Breast epithelium (tissue), 4 donors: ENCODE measurements around the gene NEK1. TPM values are rescaled to one million over a fixed set of nuclear protein-coding genes. Genes with fewer than 3 reads are reported as not detected.

Experiments
- DNase-seq, 2 donors: peaks; one replicate each; pipeline ENCODE4 v3.0.0-alpha.2; 2019; ENCODE audit warnings: low spot score in 2 of 2
- H3K27ac ChIP-seq, 2 donors: fragments of 200-600 bp; sonication (generic) in 1 of 2; one replicate each; pipeline ENCODE4 v1.5.1; 2016 to 2019; ENCODE audit warnings: mild to moderate bottlenecking in 1 of 2
- H3K27me3 ChIP-seq, 2 donors: fragments of 200-600 bp; sonication (generic) in 1 of 2; one replicate each; pipeline versions ENCODE4 v1.5.1 to v1.6.0; 2017 to 2019; ENCODE audit warnings: control low read depth in 1 of 2, mild to moderate bottlenecking in 1 of 2
- H3K36me3 ChIP-seq: fragments of 200-600 bp; one replicate; pipeline ENCODE4 v1.5.1; 2019
- H3K4me1 ChIP-seq, 2 donors: fragments of 200-600 bp; sonication (generic); one replicate each; pipeline ENCODE4 v1.5.1; 2016 to 2019; ENCODE audit warnings: control low read depth in 1 of 2
- H3K4me3 ChIP-seq, 3 donors: fragments of 200-600 bp; sonication (generic); 1 replicate in 2 of 3; 2 replicates in 1 of 3; pipeline ENCODE4 v1.5.1; 2016 to 2019; ENCODE audit warnings: mild to moderate bottlenecking in 3 of 3, moderate library complexity in 2 of 3
- H3K9me3 ChIP-seq, 2 donors: fragments of 200-600 bp; sonication (generic) in 1 of 2; one replicate each; pipeline ENCODE4 v1.5.1; 2016 to 2019; ENCODE audit warnings: control low read depth in 1 of 2
- CTCF ChIP-seq, 3 donors: fragments of 450-650 bp; IDR thresholded peaks; one replicate each; pipeline ENCODE4 v1.5.1; 2016 to 2017; ENCODE audit warnings: antibody characterized with exemption in 3 of 3, mild to moderate bottlenecking in 3 of 3, moderate library complexity in 3 of 3
- POLR2A ChIP-seq: fragments of 450-650 bp; IDR thresholded peaks from one replicate; pipeline ENCODE4 v1.6.1; 2016; ENCODE audit warnings: antibody characterized with exemption, mild to moderate bottlenecking, moderate library complexity
- POLR2AphosphoS5 ChIP-seq, 3 donors: sonication (generic); formaldehyde crosslinking; IDR thresholded peaks; one replicate each; pipeline ENCODE4 v1.6.1; 2017; ENCODE audit warnings: antibody characterized with exemption in 3 of 3
- intact Hi-C: fragments of 100-400 bp; cut with DNase I; formaldehyde crosslinking; loops from one replicate; pipeline ENCODE4 v1.15.1; 2023; ENCODE audit warnings: low total_unique reads
- total RNA-seq, 3 donors: library from RNA; depleted of rRNA; stranded (reverse); fragments of >200 nt; gene quantifications; one replicate each; pipeline ENCODE4 v1.1.0, GENCODE V29; 2016

Gene NEK1
- total RNA-seq, 3 donors from 2014 or later, result 14.4 to 18.1 (median 14.7) TPM

GRCh38 chr4:169440446-169440845, 171.9 kb downstream of the NEK1 start:
- TF ChIP-seq POLR2A, result no peak
- TF ChIP-seq POLR2AphosphoS5 (IDR thresholded peaks at IDR 0.05), result no peak
- TF ChIP-seq CTCF (IDR thresholded peaks at IDR 0.05), result no peak
- no peaks in the 10 kb centered on the region for H3K36me3 ChIP-seq
- no peak overlapping the region for H3K27ac ChIP-seq
- no peak overlapping the region for H3K4me3 ChIP-seq
- intact Hi-C loops, result no loop called here
- H3K27me3 ChIP-seq, result no peaks in the 10 kb centered on the region
- no peak for DNase-seq
- peaks cover 0 to 8% of the 10 kb centered on the region in 2 donors for H3K4me1 ChIP-seq
- peaks cover 0 to 20% of the 10 kb centered on the region in 2 donors for H3K9me3 ChIP-seq

GRCh38 chr4:169439244-169439643, 173.1 kb downstream of the NEK1 start:
- H3K4me1 ChIP-seq, result peaks cover 0 to 8% of the 10 kb centered on the region in 2 donors
- no peaks in the 10 kb centered on the region for H3K27me3 ChIP-seq
- H3K9me3 ChIP-seq, result peaks cover 0 to 10% of the 10 kb centered on the region in 2 donors
- TF ChIP-seq POLR2AphosphoS5 (IDR thresholded peaks at IDR 0.05) (no peak), POLR2A (no peak), CTCF (IDR thresholded peaks at IDR 0.05) (no peak)
- no peaks in the 10 kb centered on the region for H3K36me3 ChIP-seq
- DNase-seq, result no peak
- H3K27ac ChIP-seq, result no peak overlapping the region
- intact Hi-C loops, result no loop called here
- H3K4me3 ChIP-seq, result no peak overlapping the region

- H3K9me3 ChIP-seq, result no peaks in the 10 kb centered on the region
- H3K4me1 ChIP-seq, result peaks cover 0 to 8% of the 10 kb centered on the region in 2 donors
- DNase-seq, result no peak
- H3K27me3 ChIP-seq, result no peaks in the 10 kb centered on the region
- intact Hi-C loops, result no loop called here
- no peaks in the 10 kb centered on the region for H3K36me3 ChIP-seq
- H3K27ac ChIP-seq, result no peak overlapping the region
- no peak overlapping the region for H3K4me3 ChIP-seq
- TF ChIP-seq CTCF (IDR thresholded peaks at IDR 0.05), result no peak
- TF ChIP-seq POLR2A, result no peak
- TF ChIP-seq POLR2AphosphoS5 (IDR thresholded peaks at IDR 0.05), result no peak
Measured at GRCh38 chr4:169438057-169438480, 174.3 kb downstream of the NEK1 start.

- H3K27ac ChIP-seq, result no peak overlapping the region
- H3K4me1 ChIP-seq, result peaks cover 0 to 8% of the 10 kb centered on the region in 2 donors
- H3K36me3 ChIP-seq, result no peaks in the 10 kb centered on the region
- DNase-seq, result no peak
- H3K9me3 ChIP-seq, result no peaks in the 10 kb centered on the region
- intact Hi-C loops, result no loop called here
- no peaks in the 10 kb centered on the region for H3K27me3 ChIP-seq
- no peak overlapping the region for H3K4me3 ChIP-seq
- TF ChIP-seq CTCF (IDR thresholded peaks at IDR 0.05), result no peak
- no peak for TF ChIP-seq POLR2A
- no peak for TF ChIP-seq POLR2AphosphoS5 (IDR thresholded peaks at IDR 0.05)
Measured at GRCh38 chr4:169437299-169438047, 174.9 kb downstream of the NEK1 start.

- intact Hi-C loops, result no loop called here
- H3K36me3 ChIP-seq, result no peaks in the 10 kb centered on the region
- no peak for DNase-seq
- no peak overlapping the region for H3K27ac ChIP-seq
- H3K4me3 ChIP-seq, result no peak overlapping the region
- H3K4me1 ChIP-seq, result peaks cover 0 to 8% of the 10 kb centered on the region in 2 donors
- no peaks in the 10 kb centered on the region for H3K27me3 ChIP-seq
- TF ChIP-seq POLR2A, result no peak
- no peak for TF ChIP-seq POLR2AphosphoS5 (IDR thresholded peaks at IDR 0.05)
- TF ChIP-seq CTCF (IDR thresholded peaks at IDR 0.05), result no peak
- no peaks in the 10 kb centered on the region for H3K9me3 ChIP-seq
Measured at GRCh38 chr4:169436734-169437133, 175.6 kb downstream of the NEK1 start.
